ENCODE results near the gene IGLON5.

IGLON5 gene

GRCh38 chr19:51367255-51367564 is 55.8 kb downstream of the IGLON5 start:
- TF ChIP-seq, protein P1, sequence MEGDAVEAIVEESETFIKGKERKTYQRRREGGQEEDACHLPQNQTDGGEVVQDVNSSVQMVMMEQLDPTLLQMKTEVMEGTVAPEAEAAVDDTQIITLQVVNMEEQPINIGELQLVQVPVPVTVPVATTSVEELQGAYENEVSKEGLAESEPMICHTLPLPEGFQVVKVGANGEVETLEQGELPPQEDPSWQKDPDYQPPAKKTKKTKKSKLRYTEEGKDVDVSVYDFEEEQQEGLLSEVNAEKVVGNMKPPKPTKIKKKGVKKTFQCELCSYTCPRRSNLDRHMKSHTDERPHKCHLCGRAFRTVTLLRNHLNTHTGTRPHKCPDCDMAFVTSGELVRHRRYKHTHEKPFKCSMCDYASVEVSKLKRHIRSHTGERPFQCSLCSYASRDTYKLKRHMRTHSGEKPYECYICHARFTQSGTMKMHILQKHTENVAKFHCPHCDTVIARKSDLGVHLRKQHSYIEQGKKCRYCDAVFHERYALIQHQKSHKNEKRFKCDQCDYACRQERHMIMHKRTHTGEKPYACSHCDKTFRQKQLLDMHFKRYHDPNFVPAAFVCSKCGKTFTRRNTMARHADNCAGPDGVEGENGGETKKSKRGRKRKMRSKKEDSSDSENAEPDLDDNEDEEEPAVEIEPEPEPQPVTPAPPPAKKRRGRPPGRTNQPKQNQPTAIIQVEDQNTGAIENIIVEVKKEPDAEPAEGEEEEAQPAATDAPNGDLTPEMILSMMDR (IDR thresholded peaks at IDR 0.05; ENCODE audit: control insufficient read depth, insufficient read depth, low read depth, low read length, missing control alignments) = no peak

DNA sequence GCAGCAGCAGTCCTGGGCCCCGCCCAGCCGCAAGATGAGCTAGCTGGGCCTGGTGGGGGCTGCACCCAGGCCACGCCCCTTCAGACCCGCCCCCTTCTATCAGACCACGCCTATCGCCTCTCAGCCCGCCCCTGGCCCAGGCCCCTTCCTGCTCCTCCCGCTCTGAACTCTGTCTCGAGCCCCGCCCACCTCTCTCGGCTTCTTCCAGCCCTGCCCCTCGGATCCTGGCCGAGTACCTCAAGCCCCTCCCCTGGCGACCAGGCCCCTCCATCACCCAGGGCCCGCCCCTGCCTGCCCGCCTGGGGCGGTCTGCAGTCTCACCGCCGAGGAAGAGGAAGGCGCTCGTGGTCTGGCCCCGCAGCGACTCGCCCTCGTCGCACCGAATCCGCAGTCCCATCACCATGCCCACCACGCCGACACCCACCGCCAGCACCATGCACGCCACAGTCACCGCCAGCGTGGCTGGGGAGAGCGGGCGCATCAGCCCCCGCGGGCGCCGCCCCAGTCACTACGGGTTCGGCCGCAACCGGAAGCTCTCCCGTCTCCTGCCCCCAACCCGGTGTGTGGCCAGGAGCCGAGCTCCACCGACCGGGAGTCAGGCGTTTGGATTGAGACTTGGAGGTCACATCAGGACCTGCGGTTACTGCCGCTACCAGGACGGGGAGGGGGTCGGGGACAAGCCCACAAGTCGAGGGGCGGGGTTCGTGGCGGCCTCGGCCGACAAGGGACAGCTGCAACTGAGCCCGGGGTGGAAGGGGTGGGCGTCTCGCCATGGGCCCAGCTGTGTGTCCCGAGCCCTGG is 56.3 kb downstream of the IGLON5 start:
- peak; percentile 93 for DNase-seq (ENCODE audit: low read depth)
- H3K4me3 ChIP-seq (ENCODE audit: control insufficient read depth, low read depth, low read length) = peak overlapping the region; percentile 70
- TF ChIP-seq, protein P1 (IDR thresholded peaks at IDR 0.05; ENCODE audit: control insufficient read depth, insufficient read depth, low read depth, low read length, missing control alignments) = no peak

More at GRCh38 chr19:51367255-51367564, 55.8 kb downstream of the IGLON5 start:
- DNase-seq (ENCODE audit: low read depth) = no peak
- H3K4me3 ChIP-seq (ENCODE audit: control insufficient read depth, low read depth, low read length) = peak overlapping the region; percentile 70

DNA sequence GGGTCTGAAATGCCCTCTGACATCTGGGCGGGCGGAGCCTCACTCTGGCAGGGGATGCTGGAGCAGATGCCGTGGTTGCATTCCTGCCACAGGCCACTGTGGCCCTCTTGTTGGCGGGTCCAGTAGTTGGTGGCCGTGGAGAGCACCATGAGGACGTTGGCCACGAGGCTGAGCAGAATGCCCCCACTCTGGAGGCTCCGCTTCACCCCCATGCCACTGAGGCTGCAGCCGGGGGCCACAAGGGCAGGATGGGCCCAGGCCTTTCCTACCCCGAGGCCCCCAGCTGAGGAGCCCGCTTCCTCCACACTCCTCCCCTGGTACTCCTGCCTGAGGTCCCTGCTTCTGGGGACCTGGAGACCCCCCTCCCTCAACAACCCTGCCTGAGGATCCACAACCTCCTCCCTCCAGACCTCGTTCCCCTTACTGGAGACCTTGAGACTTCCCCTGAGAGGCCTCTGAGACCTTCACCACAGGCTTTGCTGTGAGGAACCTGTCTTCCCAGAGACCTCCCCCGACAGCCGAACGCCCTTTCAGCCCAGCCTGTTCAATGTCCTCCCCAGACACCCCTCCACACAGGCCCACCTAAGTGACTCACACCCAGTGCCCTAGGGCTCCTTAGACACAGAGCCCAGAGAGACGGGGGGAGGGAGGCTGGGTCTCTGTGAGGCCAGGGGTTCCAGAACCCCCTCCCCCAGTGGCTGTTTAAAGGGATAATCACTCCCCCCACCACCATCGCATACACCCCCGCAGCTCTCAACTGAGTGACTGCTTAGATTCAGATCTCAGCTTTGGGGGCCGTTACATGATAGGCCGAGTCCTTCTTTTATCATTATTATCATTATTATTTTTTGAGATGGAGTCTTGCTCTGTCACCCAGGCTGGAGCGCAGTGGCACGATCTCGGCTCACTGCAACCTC is 57.2 kb downstream of the IGLON5 start, which contains the start of gene CLDND2:
TSS of gene CLDND2 (minus strand) at position 638 of the 917 bp plus-strand sequence. CDS start at position 212, 426 bp downstream.
- H3K4me3 ChIP-seq (ENCODE audit: control insufficient read depth, low read depth, low read length) = peak within 1 kb of the TSS; percentile 70
- no peak for DNase-seq (ENCODE audit: low read depth)
- TF ChIP-seq, protein P1 (IDR thresholded peaks at IDR 0.05; ENCODE audit: control insufficient read depth, insufficient read depth, low read depth, low read length, missing control alignments) = no peak

- TF ChIP-seq, protein P1 (IDR thresholded peaks at IDR 0.05; ENCODE audit: control insufficient read depth, insufficient read depth, low read depth, low read length, missing control alignments) = no peak
- no peak for DNase-seq (ENCODE audit: low read depth)
- no peak overlapping the region for H3K4me3 ChIP-seq (ENCODE audit: control insufficient read depth, low read depth, low read length)
Measured at GRCh38 chr19:51370230-51370629, 58.8 kb downstream of the IGLON5 start.

DNA sequence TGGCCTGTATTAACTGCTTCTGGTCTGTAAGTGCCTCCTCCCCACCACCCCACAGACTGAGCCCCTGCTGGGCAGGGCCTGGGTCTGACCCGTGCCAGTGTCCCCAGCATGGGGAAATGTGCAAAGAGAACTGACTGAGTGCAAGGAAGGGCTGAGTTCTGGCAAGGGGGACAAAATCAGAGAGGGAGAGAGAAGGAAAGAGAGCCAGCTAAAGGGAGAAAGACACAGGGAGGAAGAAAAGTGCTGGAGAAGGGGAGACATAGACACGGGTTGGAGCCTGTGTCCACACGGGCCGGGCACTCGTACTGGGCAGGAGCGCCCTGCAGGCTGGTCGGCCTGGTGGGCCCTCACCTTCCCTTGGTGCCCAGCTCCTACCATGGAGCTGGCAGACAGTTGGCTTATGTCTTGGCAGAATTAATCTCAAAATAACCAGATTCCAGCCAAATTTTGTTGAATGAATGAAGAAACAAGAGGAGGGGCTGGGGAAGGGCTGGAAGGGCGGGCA is 59.8 kb downstream of the IGLON5 start:
- no peak for DNase-seq (ENCODE audit: low read depth)
- no peak overlapping the region for H3K4me3 ChIP-seq (ENCODE audit: control insufficient read depth, low read depth, low read length)
- TF ChIP-seq, protein P1 (IDR thresholded peaks at IDR 0.05; ENCODE audit: control insufficient read depth, insufficient read depth, low read depth, low read length, missing control alignments) = no peak

DNA sequence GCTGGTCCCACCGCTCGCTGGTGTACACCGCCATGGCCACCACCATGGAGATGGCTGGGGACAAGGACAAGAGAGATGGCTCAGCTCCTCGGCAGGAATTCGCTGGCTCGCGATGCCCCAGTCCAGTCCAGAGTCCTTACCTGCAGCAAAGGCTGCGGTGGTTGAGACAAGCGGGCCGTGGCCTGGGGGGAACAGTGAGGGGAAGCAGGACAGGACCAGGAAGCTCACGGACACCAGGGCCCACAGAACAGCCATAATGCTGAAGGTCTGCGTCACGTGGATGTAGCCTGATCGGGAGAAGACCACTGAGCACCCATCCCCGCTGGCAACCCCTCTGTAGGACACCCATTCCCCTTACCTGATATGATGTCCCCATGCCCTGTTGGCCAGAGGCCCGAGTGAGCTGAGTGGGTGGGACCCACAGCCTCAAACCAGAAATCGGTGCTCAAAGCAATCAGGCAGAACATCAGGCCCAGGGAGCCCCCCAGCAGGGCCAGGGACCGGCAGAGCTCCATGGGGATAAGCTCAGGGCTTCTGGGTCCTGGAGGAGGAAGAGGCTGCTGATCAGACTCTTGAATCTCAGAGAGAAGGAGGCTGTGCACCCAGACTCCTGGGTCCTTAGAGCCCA is 60.7 kb downstream of the IGLON5 start:
- TF ChIP-seq, protein P1 (IDR thresholded peaks at IDR 0.05; ENCODE audit: control insufficient read depth, insufficient read depth, low read depth, low read length, missing control alignments) = no peak
- no peak for DNase-seq (ENCODE audit: low read depth)
- no peak overlapping the region for H3K4me3 ChIP-seq (ENCODE audit: control insufficient read depth, low read depth, low read length)

Measured in AG09309 (cell line).